ENCODE data around the gene PSD4. TPM values are rescaled to one million over a fixed set of nuclear protein-coding genes. Genes with fewer than 3 reads are reported as not detected.

Gene PSD4
- total RNA-seq, 1 donor from 2014 or later, result 38.8 TPM

GRCh38 chr2:113197347-113198047 lies 23.7 kb downstream of the PSD4 start:
- peak overlapping the region; percentile 80 for H3K4me3 Mint-ChIP-seq
- H3K4me1 Mint-ChIP-seq (ENCODE audit: unreplicated experiment), result peaks cover 10% of the 10 kb centered on the region
- no peaks in the 10 kb centered on the region for H3K9me3 Mint-ChIP-seq
- no peak for DNase-seq (ENCODE audit: extremely low spot score, unreplicated experiment)
- TF ChIP-seq CTCF (conservative IDR thresholded peaks at IDR 0.05), result no peak
- peak overlapping the region; percentile 55 for H3K27ac Mint-ChIP-seq
- no peaks in the 10 kb centered on the region for H3K36me3 Mint-ChIP-seq
- no peaks in the 10 kb centered on the region for H3K27me3 Mint-ChIP-seq

GRCh38 chr2:113198048-113198789 lies 24.4 kb downstream of the PSD4 start:
- peak overlapping the region; percentile 80 for H3K4me3 Mint-ChIP-seq
- H3K36me3 Mint-ChIP-seq, result no peaks in the 10 kb centered on the region
- H3K4me1 Mint-ChIP-seq (ENCODE audit: unreplicated experiment), result peaks cover 17% of the 10 kb centered on the region
- DNase-seq (ENCODE audit: extremely low spot score, unreplicated experiment), result no peak
- no peak for TF ChIP-seq CTCF (conservative IDR thresholded peaks at IDR 0.05)
- H3K9me3 Mint-ChIP-seq, result no peaks in the 10 kb centered on the region
- no peaks in the 10 kb centered on the region for H3K27me3 Mint-ChIP-seq
- H3K27ac Mint-ChIP-seq, result no peak overlapping the region

GRCh38 chr2:113198790-113199612 lies 25.2 kb downstream of the PSD4 start:
- Mint-ChIP-seq H3K4me3 (peak overlapping the region; percentile 81), H3K36me3 (no peaks in the 10 kb centered on the region), H3K9me3 (no peaks in the 10 kb centered on the region), H3K27ac (peak overlapping the region; percentile 63), H3K4me1 (ENCODE audit: unreplicated experiment) (peaks cover 21% of the 10 kb centered on the region), H3K27me3 (no peaks in the 10 kb centered on the region)
- TF ChIP-seq CTCF (conservative IDR thresholded peaks at IDR 0.05), result peak; percentile 99
- peak; percentile 94 for DNase-seq (ENCODE audit: extremely low spot score, unreplicated experiment)

- Mint-ChIP-seq H3K4me3 (peak overlapping the region; percentile 81), H3K9me3 (no peaks in the 10 kb centered on the region), H3K27me3 (no peaks in the 10 kb centered on the region), H3K27ac (peak overlapping the region; percentile 63), H3K4me1 (ENCODE audit: unreplicated experiment) (peaks cover 24% of the 10 kb centered on the region), H3K36me3 (no peaks in the 10 kb centered on the region)
- TF ChIP-seq CTCF (conservative IDR thresholded peaks at IDR 0.05), result peak; percentile 23
- no peak for DNase-seq (ENCODE audit: extremely low spot score, unreplicated experiment)
Measured at GRCh38 chr2:113200236-113200635, 26.5 kb downstream of the PSD4 start.

- Mint-ChIP-seq H3K27me3 (no peaks in the 10 kb centered on the region), H3K27ac (peak overlapping the region; percentile 63), H3K4me3 (peak overlapping the region; percentile 81), H3K36me3 (no peaks in the 10 kb centered on the region), H3K9me3 (no peaks in the 10 kb centered on the region), H3K4me1 (ENCODE audit: unreplicated experiment) (peaks cover 24% of the 10 kb centered on the region)
- DNase-seq (ENCODE audit: extremely low spot score, unreplicated experiment), result no peak
- TF ChIP-seq CTCF (conservative IDR thresholded peaks at IDR 0.05), result no peak
Measured at GRCh38 chr2:113200736-113201490, 27.1 kb downstream of the PSD4 start.

Measured in type B pancreatic cell (in vitro differentiated cells).